IPS-15b (cell line): ENCODE data around the gene HYI.

ENCODE experiments used
- H3K27me3 ChIP-seq: one replicate; pipeline ENCODE4 v1.6.1; 2013; ENCODE audit warnings: low read length; ENCODE audit not compliant: control insufficient read depth, insufficient read depth
- H3K36me3 ChIP-seq: one replicate; pipeline ENCODE4 v1.6.1; 2013; ENCODE audit warnings: low read length; ENCODE audit not compliant: control insufficient read depth, insufficient read depth
- H3K4me1 ChIP-seq: one replicate; pipeline ENCODE4 v1.6.1; 2013; ENCODE audit warnings: mild to moderate bottlenecking, low read length; ENCODE audit not compliant: control insufficient read depth, insufficient read depth
- H3K4me3 ChIP-seq: one replicate; pipeline ENCODE4 v1.5.1; 2013; ENCODE audit warnings: low read depth, low read length
- H3K9ac ChIP-seq: one replicate; pipeline ENCODE4 v1.6.1; 2013; ENCODE audit warnings: low read depth, mild to moderate bottlenecking, low read length
- H3K9me3 ChIP-seq: one replicate; pipeline ENCODE4 v1.6.1; 2013; ENCODE audit warnings: mild to moderate bottlenecking, low read length; ENCODE audit not compliant: control insufficient read depth, insufficient read depth

Gene HYI

DNA sequence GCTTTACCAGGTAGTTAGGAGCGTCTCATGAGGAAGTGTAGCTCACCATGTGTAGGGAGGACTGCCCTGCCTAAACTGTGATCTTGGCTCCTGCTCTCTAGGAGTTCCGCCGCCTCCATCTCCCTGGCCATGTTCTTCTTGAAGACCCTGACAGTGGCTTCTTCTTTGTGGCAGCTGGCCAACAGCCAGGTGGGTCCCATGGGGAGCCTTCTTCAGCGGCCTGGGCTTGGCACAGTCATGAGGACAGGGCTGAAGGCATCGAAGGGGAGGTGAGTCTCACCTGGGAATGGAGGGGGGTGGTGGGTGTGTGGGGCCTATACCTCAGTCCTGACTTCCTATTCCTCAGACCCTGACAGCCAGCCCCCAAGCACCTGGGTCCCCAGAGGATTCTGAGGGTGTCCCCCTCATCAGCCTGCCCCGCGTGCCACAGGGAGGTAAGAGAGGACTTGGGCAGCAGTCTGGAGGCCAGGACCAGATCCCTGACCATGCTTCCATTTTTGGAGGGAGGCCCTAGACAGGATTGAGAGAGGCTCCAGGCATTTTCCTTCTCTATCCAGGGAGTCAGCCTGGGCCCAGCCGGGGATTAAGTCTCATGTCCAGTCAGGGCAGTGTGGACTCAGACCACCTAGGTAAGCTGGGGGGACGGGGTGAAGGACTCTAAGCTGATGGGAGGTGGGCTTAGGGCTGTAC, 21.4 kb downstream of the HYI start:
- peaks cover 40% of the 10 kb centered on the region for H3K36me3 ChIP-seq
- no peaks in the 10 kb centered on the region for H3K9me3 ChIP-seq

DNA sequence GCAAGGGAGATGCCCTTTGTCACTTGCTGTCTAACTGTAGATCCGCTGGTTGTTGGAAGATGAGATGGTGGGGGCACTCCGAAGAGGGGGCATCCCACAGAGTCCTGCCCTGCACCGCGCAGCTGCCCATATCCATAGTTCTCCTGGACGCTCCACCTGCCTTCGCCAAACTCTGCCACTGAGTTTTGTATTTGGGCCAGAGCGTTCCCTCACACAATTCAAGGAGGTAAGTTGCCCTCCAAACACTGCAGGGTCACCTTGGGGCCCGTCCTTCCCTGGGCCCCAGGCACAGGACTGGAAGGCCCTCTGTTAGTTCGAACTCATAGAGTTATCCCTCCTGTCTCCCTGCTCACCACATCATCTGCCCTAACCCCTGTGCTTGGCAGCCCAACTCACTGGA, 22.1 kb downstream of the HYI start:
- Histone ChIP-seq H3K4me1 (no peaks in the 10 kb centered on the region), H3K9ac (no peak overlapping the region), H3K9me3 (no peaks in the 10 kb centered on the region), H3K27me3 (no peaks in the 10 kb centered on the region), H3K4me3 (no peak overlapping the region), H3K36me3 (peaks cover 40% of the 10 kb centered on the region)

More for the DNA sequence above, 21.4 kb downstream of the HYI start:
- H3K4me1 ChIP-seq: no peaks in the 10 kb centered on the region
- H3K4me3 ChIP-seq: no peak overlapping the region
- H3K9ac ChIP-seq: no peak overlapping the region
- H3K27me3 ChIP-seq: no peaks in the 10 kb centered on the region

DNA sequence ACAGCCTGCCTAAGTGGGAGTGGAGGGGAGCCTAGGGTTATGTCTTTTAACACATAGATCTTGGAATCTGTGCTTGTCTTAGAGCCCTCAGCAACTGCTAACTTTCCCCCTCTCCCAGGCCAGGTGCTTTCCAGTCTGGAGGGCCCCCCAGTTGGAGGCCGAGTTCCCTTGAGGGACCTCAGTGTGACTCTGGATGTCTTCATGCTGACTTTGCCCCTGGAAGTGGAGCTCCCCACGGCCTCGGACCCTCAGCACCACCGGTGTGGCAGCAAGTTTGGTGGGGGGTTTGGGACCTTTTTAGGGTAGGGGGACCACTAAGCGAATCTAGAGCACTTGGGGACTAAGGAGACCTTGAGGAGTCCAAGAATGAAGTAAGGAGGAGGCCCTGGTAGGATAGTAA, 22.9 kb downstream of the HYI start:
- H3K36me3 ChIP-seq: peaks cover 48% of the 10 kb centered on the region
- no peaks in the 10 kb centered on the region for H3K27me3 ChIP-seq
- H3K4me1 ChIP-seq: no peaks in the 10 kb centered on the region
- H3K9ac ChIP-seq: no peak overlapping the region
- H3K9me3 ChIP-seq: no peaks in the 10 kb centered on the region
- no peak overlapping the region for H3K4me3 ChIP-seq

DNA sequence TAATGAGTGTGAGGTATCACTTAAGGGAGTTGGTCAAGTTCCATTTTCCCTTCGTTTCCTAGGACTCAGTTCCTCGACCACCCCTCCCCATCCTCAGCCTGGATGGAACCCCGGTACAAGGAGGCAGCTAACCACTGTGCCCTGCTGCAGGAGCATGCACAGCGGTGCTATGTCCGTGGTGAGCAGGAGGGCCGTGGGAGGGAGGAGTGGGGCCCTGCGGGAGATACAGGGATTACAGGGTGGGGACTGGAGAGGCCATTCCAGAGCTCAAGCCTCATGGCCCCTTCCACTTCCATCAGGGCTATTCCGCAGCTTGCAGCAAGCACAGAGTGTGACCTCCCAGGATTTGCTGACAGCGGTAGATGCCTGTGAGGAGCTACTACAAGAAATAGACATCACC, 25.8 kb downstream of the HYI start:
- H3K9ac ChIP-seq: no peak overlapping the region
- H3K4me1 ChIP-seq: no peaks in the 10 kb centered on the region
- H3K27me3 ChIP-seq: no peaks in the 10 kb centered on the region
- H3K9me3 ChIP-seq: no peaks in the 10 kb centered on the region
- peaks cover 47% of the 10 kb centered on the region for H3K36me3 ChIP-seq
- no peak overlapping the region for H3K4me3 ChIP-seq

DNA sequence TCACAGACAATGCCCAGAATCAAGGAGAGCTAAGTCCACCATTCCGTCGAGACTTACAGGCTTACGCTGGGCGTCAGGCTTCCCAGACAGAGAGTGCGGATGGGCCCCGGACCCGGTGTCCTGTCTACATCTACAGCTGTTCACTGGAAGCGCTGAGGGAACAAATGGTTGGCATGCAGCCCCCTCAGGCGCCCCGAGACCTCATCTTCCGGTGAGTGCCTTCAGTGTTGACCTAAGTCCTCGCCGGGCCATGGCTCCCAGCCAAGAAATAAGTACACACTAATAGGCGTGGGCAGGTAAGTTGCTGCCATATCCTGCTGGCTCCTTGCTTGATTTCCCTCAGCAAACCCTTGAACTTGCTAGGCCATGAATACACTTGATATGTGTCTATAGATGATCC, 26.2 kb downstream of the HYI start:
- Histone ChIP-seq H3K27me3 (no peaks in the 10 kb centered on the region), H3K4me3 (no peak overlapping the region), H3K9ac (no peak overlapping the region), H3K36me3 (peaks cover 46% of the 10 kb centered on the region), H3K9me3 (no peaks in the 10 kb centered on the region), H3K4me1 (no peaks in the 10 kb centered on the region)

DNA sequence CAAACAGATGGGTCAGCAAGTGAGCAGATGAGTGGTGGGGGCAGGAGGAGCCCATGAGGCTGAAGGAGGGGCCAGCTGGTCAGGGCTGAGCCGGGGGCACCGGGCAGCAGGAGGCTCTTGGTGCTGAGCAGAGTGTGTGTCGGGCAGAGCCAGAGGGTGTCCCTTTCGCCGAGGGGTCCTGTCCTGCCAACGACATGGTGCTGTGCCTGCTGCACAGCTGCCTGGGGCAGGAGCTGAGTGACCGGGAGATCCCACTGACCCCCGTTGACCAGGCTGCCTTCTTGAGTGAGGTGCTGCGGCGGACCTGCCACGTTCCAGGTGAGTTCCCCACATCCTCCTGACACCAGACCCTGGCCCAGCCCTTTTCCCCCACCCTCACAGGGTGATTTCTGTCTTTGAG, 27.5 kb downstream of the HYI start:
- Histone ChIP-seq H3K27me3 (no peaks in the 10 kb centered on the region), H3K36me3 (peaks cover 42% of the 10 kb centered on the region), H3K9ac (no peak overlapping the region), H3K9me3 (no peaks in the 10 kb centered on the region), H3K4me3 (no peak overlapping the region), H3K4me1 (peaks cover 5% of the 10 kb centered on the region)

DNA sequence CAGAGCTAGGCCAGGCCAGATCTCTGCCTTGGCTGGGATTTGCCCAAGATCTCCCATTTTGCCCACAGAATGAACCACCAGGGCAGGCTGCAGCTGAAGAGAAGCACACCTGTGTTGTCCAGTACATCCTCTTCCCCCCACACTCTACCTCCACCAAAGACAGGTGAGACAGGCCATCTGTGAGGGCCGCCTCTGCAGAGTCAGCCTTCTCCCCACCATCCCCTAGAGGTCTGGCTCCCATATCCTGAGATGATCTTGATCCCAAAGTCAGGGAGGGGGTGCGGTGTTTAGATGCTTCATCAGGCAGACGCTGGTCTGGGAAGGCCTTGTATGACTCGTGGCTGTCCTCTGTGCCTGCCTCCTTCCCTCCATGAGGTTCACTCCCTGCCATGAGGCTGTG, 28.7 kb downstream of the HYI start:
- H3K36me3 ChIP-seq: peaks cover 41% of the 10 kb centered on the region

DNA sequence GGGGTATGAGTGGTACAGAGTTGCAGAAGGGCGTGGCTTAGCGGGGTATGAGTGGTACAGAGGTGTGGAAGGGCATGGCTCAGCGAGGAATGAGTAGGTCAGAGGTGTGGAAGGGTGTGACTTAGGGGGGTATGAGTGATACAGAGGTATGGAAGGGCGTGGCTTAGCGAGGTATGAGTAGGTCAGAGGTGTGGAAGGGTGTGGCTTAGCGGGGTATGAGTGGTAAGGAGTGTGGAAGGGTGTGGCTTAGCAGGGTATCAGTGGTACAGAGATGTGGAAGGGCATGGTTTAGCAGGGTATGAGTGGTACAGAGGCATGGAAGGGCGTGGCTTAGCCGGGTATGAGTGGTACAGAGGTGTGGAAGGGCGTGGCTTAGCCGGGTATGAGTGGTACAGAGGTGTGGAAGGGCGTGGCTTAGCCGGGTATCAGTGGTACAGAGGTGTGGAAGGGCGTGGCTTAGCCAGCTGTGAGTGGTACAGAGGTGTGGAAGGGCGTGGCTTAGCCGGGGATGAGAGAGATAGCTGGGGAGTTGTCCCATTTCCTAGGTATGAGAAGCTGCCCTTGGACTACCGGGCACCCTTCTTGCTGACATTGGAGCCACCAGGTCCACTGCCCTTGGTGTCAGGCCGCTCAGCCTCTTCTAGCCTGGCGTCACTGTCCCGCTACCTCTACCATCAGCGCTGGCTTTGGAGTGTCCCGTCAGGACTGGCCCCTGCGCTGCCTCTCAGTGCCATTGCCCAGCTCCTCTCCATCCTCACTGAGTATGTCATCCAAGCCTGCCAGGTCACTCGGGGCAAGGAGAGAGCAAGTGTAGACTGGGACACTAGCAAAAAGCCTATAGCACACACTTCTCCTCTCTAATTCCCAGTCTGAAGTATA, 29.8 kb downstream of the HYI start:
- peaks cover 5% of the 10 kb centered on the region for H3K4me1 ChIP-seq
- H3K36me3 ChIP-seq: peaks cover 46% of the 10 kb centered on the region
- H3K9me3 ChIP-seq: no peaks in the 10 kb centered on the region
- no peaks in the 10 kb centered on the region for H3K27me3 ChIP-seq
- H3K4me3 ChIP-seq: no peak overlapping the region
- no peak overlapping the region for H3K9ac ChIP-seq

More for the DNA sequence above, 28.7 kb downstream of the HYI start:
- Histone ChIP-seq H3K9me3 (no peaks in the 10 kb centered on the region), H3K9ac (no peak overlapping the region), H3K27me3 (no peaks in the 10 kb centered on the region), H3K4me1 (peaks cover 5% of the 10 kb centered on the region), H3K4me3 (no peak overlapping the region)

DNA sequence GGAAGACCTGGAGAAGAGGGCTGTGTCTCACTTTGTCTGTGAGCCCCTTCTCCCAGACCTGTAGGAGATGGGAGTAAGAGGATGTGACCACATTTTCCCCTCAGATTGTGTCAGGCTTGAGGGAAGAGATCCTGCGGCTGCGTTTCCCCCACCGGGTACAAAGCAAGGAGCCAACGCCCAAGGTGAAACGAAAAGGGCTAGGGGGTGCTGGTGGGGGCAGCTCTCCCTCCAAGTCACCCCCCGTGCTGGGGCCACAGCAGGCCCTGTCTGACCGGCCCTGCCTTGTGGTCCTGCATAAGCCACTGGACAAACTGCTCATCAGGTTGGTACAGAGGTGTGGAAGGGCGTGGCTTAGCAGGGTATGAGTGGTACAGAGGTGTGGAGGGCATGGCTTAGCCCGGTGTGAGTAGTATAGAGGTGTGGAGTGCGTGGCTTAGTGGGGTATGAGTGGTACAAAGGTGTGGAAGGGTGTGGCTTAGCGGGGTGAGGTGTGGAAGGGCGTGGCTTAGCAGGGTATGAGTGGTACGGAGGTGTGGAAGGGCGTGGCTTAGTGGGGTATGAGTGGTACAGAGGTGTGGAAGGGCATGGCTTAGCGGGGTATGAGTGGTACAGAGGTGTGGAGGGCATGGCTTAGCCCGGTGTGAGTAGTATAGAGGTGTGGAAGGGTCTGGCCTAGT, 30.6 kb downstream of the HYI start:
- Histone ChIP-seq H3K4me3 (no peak overlapping the region), H3K36me3 (peaks cover 44% of the 10 kb centered on the region), H3K4me1 (peaks cover 5% of the 10 kb centered on the region), H3K27me3 (no peaks in the 10 kb centered on the region), H3K9ac (no peak overlapping the region), H3K9me3 (no peaks in the 10 kb centered on the region)

DNA sequence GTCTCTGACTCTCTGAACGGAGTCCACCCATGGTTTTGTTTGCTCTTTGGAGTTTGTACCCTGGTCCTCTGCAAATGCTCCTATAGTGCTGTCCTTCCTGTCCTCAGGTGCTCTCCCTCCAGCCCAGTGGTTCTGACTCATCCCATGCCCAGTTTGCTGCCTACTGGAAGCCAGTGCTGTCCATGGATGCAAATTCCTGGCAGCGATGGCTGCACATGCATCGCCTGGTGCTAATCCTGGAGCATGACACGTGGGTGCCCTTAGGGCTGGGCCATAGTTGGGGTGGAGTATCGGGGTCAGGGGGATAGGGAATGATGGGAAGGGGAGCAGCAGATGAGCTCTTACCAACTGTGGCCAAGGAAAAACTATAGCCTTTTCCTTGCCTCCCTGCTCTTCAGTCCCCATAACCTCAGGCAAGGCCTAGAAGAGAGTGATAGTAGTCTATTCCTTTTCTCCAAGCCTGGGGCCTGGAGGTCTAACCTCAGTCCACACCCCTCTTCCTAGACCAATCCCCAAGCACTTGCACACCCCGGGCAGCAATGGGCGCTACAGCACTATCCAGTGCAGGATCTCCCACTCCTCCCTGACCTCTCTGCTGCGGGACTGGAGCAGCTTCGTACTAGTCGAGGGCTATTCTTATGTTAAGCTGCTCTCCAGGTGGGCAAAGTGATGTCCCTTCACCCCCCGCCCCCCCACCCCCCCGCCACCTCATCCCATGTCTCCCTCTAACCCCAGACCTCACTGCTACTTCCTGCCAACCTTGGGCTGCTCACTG, 31.6 kb downstream of the HYI start:
- peaks cover 5% of the 10 kb centered on the region for H3K4me1 ChIP-seq
- H3K36me3 ChIP-seq: peaks cover 44% of the 10 kb centered on the region
- no peaks in the 10 kb centered on the region for H3K27me3 ChIP-seq
- H3K4me3 ChIP-seq: no peak overlapping the region
- H3K9me3 ChIP-seq: no peaks in the 10 kb centered on the region
- no peak overlapping the region for H3K9ac ChIP-seq

DNA sequence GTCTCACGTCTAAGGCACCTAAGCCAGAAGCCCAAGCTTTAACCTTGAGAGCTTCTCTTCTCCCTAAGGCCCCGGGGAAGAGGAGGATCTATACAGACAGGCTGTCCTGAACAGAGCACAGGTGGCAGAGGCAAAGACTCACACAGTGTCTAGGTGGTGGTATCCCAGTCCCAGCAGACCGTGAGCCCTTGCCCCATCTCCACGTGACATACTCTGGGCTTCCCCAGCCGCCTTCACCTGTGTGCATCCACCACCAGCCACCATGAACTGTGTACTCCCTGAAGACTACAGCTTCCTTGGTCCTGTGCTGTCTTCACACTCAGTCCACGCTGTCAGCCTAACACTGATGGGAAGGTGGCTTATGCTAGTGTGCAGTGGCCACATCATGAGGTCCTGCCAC, 32.3 kb downstream of the HYI start:
- H3K4me1 ChIP-seq: peaks cover 5% of the 10 kb centered on the region
- H3K27me3 ChIP-seq: no peaks in the 10 kb centered on the region
- H3K9me3 ChIP-seq: no peaks in the 10 kb centered on the region
- H3K9ac ChIP-seq: no peak overlapping the region
- peaks cover 40% of the 10 kb centered on the region for H3K36me3 ChIP-seq
- no peak overlapping the region for H3K4me3 ChIP-seq
